GM12878 (cell line): ENCODE data around the gene TNRC6B. TPM values are rescaled to one million over a fixed set of nuclear protein-coding genes. Genes with fewer than 3 reads are reported as not detected.

Experiments
- CEBPZ ChIP-seq: fragments of 150-350 bp; IDR thresholded peaks from 2 replicates; pipeline ENCODE4 v1.6.1; 2016; ENCODE audit warnings: low read depth, low read length
- MEF2B ChIP-seq: fragments of 450-650 bp; IDR thresholded peaks from 2 replicates; pipeline ENCODE4 v1.6.1; 2018; ENCODE audit warnings: mild to moderate bottlenecking, moderate library complexity; ENCODE audit not compliant: partially characterized antibody, poor library complexity, severe bottlenecking
- NBN ChIP-seq: fragments of 450-650 bp; IDR thresholded peaks from 2 replicates; pipeline ENCODE4 v1.6.1; 2016
- POU2F2 ChIP-seq: IDR thresholded peaks from 3 replicates; pipeline ENCODE4 v1.6.1; 2011; ENCODE audit warnings: low read depth, mild to moderate bottlenecking, low read length, borderline replicate concordance
- RB1 ChIP-seq: fragments of 450-650 bp; formaldehyde crosslinking; IDR thresholded peaks from 2 replicates; pipeline ENCODE4 v1.6.1; 2017; ENCODE audit warnings: mild to moderate bottlenecking, borderline replicate concordance
- SKIL ChIP-seq: fragments of 450-650 bp; IDR thresholded peaks from 2 replicates; pipeline ENCODE4 v1.6.1; 2017; ENCODE audit warnings: mild to moderate bottlenecking, low read depth, inconsistent platforms; ENCODE audit not compliant: poor library complexity, severe bottlenecking
- WRNIP1 ChIP-seq: IDR thresholded peaks from 2 replicates; pipeline ENCODE4 v1.6.1; 2011; ENCODE audit warnings: low read depth, low read length, improper control_type of control experiment, borderline replicate concordance
- ZSCAN29 ChIP-seq: fragments of 450-650 bp; IDR thresholded peaks from 2 replicates; pipeline ENCODE4 v1.6.1; 2017; ENCODE audit warnings: mild to moderate bottlenecking, moderate library complexity
- polyA plus RNA-seq, 11 experiments: library from polyadenylated mRNA; depleted of rRNA in 4 of 11; unstranded in 6 of 11; stranded (reverse) in 5 of 11; fragments of >200 nt; fragmentation: Nextera tagmentation in 4 of 11; fragmentation: Illumina TruSeq in 1 of 11; extraction: Ambion mirVana in 4 of 11; extraction: Trizol in 1 of 11; gene quantifications; 1 replicate in 1 of 11; 2 replicates in 10 of 11; pipeline versions ENCODE4 v1.2.1 to v1.2.3, GENCODE V29; 2011 to 2016; ENCODE audit warnings: inconsistent platforms in 2 of 11, missing spikeins in 2 of 11, low read depth in 1 of 11
- total RNA-seq, 4 experiments: library from RNA; depleted of rRNA in 3 of 4; stranded (reverse); fragments of >200 nt in 3 of 4; fragmentation: Illumina TruSeq in 1 of 4; extraction: Trizol in 1 of 4; gene quantifications; 2 replicates each; pipeline versions ENCODE4 v1.2.1 to v1.2.3, GENCODE V29; 2013 to 2021

The TNRC6B gene
- total and polyA plus RNA-seq, 10 of the 15 experiments (the other 5 are each of a cell fraction or from before 2014, with no cell fraction given): 3.6 to 32.8 (median 16.4) TPM

GRCh38 chr22:40178417-40179409 lies 988 bp downstream of the TNRC6B start (continued):
- TF ChIP-seq MEF2B: no peak
- TF ChIP-seq CEBPZ: no peak
- TF ChIP-seq WRNIP1: no peak
- no peak for TF ChIP-seq ZSCAN29
- no peak for TF ChIP-seq NBN
- TF ChIP-seq RB1: no peak
- TF ChIP-seq POU2F2: peak; percentile 90; the same call in 2 of the 3 replicates
- TF ChIP-seq SKIL: no peak
